Measurements from ENCODE around the gene EFHC1.

- TF ChIP-seq CTCF (IDR thresholded peaks at IDR 0.05) (no peak), POLR2A (IDR thresholded peaks at IDR 0.05) (no peak)
These were observed 148.2 kb downstream of the EFHC1 start for GRCh38 chr6:52568320-52568719.
